AG10803 (cell line): ENCODE results near the gene C6orf47.

Experiments
- DNase-seq: peaks from one replicate; pipeline ENCODE4 v3.0.0; 2010; ENCODE audit warnings: low read depth
- H3K4me3 ChIP-seq: 2 replicates; pipeline ENCODE4 v1.5.1; 2011; ENCODE audit warnings: mild to moderate bottlenecking, low read length, control low read depth
- TF ChIP-seq, protein P1 (sequence below): conservative IDR thresholded peaks from 2 replicates; pipeline ENCODE4 v1.5.1; 2011; ENCODE audit warnings: mild to moderate bottlenecking, low read length, control low read depth, inconsistent platforms

The C6orf47 gene

DNA sequence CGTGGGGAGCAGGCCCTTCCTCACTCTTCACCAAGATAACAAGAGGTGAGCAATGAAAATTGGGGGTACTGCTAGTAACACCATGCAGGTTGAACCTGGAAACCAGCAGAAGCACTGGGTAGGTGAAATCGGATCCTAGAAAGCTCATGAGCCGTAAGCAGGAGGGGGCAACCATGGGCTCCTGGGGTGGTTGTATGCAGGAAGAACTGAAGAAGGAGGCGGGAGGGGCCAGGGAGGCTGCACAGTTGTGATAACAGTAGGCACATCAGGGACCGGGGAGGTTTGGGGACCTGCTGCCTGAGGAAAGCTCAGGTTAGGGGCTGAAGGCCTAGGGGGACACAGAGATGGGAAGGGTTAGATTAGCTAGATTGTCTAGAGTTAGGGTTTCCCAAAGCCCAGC, 25.9 kb upstream of the C6orf47 start:
- TF ChIP-seq, protein P1, sequence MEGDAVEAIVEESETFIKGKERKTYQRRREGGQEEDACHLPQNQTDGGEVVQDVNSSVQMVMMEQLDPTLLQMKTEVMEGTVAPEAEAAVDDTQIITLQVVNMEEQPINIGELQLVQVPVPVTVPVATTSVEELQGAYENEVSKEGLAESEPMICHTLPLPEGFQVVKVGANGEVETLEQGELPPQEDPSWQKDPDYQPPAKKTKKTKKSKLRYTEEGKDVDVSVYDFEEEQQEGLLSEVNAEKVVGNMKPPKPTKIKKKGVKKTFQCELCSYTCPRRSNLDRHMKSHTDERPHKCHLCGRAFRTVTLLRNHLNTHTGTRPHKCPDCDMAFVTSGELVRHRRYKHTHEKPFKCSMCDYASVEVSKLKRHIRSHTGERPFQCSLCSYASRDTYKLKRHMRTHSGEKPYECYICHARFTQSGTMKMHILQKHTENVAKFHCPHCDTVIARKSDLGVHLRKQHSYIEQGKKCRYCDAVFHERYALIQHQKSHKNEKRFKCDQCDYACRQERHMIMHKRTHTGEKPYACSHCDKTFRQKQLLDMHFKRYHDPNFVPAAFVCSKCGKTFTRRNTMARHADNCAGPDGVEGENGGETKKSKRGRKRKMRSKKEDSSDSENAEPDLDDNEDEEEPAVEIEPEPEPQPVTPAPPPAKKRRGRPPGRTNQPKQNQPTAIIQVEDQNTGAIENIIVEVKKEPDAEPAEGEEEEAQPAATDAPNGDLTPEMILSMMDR, result no peak
- DNase-seq, result no peak
- H3K4me3 ChIP-seq, result no peak overlapping the region

DNA sequence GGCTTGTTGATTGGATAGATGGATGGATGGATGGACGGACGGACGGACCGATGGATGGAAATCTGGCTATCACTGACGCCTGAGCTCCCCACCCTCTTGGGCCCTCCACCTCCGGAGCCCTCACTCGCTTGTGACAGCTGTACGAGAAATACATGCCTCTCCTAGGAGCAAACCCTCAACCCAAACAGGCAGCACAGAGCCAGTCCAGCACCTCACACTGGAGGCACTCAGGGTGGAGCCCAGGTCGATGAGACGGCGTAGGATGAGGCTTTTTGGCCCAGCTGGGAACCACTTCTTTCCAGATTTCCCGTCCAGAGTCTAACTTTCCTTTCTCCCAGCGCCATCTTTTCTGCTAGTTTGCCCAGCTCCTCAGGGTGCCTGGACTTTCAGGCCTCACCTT, 23.0 kb upstream of the C6orf47 start:
- no peak overlapping the region for H3K4me3 ChIP-seq
- DNase-seq, result no peak
- TF ChIP-seq, protein P1, result no peak

- peak; percentile 34 for DNase-seq
- H3K4me3 ChIP-seq, result peak overlapping the region; percentile 61
- TF ChIP-seq, protein P1, result peak; percentile 30
Observed at GRCh38 chr6:31681135-31681671, 20.6 kb upstream of the C6orf47 start.

DNA sequence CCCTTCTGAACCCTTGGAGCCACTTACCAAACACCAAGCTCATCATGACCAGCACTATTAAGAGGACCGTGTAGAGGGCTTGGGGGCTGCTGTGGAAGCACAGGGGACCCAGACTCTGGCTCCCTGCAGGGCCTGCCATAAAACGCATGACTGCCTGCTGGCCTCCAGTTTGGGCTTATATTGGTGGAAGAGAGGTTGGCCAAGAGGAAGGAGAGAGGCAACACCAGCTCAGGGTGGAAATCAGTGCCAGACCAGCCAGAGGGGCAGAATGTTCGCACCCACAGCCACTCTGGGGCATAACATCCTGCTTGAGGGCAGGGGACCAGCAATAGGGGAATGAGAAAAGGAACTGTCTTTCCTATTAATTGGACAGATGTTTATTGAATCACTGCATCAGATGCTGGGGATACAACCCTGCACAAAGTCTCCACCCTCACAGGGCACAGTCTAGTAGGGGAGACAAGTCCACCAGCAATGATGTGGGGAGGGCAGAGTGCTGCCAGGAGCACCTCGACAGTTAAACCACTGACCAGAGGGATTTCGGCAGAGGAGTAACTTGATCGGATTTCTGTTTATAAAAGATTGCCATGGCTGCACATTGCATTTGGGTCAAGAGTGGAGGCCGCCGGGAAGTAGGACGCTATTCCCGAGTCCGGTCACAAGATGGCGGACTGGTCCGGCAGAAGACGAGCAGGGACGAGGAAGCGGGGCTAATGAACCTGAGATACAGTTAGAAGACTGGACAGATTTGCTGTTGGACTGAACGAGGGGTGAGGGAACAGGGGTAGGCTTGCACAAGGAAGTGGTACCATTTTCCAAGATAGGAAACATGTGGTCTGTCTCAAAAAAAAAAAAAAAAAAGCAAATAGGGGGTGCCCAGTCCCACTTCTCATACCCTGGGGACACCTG, 19.9 kb upstream of the C6orf47 start, which contains the start of gene LY6G5C:
TSS of gene LY6G5C (minus strand) at position 842 of the 909 bp plus-strand sequence. CDS start at position 148, 694 bp downstream.
- TF ChIP-seq, protein P1, result peak; percentile 81
- peak within 1 kb of the TSS; percentile 61 for H3K4me3 ChIP-seq

GRCh38 chr6:31677955-31678354, 17.4 kb upstream of the C6orf47 start:
- TF ChIP-seq, protein P1, result no peak
- DNase-seq, result no peak
- H3K4me3 ChIP-seq, result no peak overlapping the region

More for the DNA sequence above, 19.9 kb upstream of the C6orf47 start, which contains the start of gene LY6G5C:
- peak; percentile 89 for DNase-seq

DNA sequence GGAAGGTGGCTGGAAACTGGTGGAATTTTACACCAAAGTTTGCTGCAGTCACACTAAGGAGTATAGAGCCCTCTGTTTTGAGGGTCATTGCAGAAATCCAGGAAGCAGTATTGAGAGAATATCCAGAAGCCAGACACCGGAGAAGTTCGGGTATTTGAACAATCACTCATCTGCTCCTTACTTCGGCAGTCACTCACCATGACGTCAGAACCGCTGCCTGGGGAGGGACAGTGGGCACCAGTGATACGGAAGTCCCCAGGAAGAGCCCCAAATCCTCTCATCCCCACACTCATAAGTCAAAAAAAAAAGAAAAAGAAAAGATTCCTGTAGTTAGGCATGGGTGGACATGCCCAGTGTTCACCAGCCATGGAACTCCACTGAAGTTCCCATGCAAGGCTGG, 16.3 kb upstream of the C6orf47 start:
- TF ChIP-seq, protein P1, result no peak
- no peak overlapping the region for H3K4me3 ChIP-seq
- no peak for DNase-seq
